GM12891 (cell line): ENCODE results near the gene DMRTC2.

Experiments used
- PAX5 ChIP-seq: IDR thresholded peaks from 2 replicates; pipeline ENCODE4 v1.6.1; 2011; ENCODE audit warnings: low read length, moderate library complexity, mild to moderate bottlenecking; ENCODE audit not compliant: insufficient read depth, severe bottlenecking
- POLR2A ChIP-seq: IDR thresholded peaks from 2 replicates; pipeline ENCODE4 v1.6.1; 2011; ENCODE audit warnings: low read depth, low read length, control low read depth
- POLR2AphosphoS5 ChIP-seq: IDR thresholded peaks from 2 replicates; pipeline ENCODE4 v1.6.1; 2011; ENCODE audit warnings: low read depth, low read length, control low read depth
- TAF1 ChIP-seq: IDR thresholded peaks from 2 replicates; pipeline ENCODE4 v1.6.1; 2011; ENCODE audit warnings: low read depth, low read length, control low read depth

DNA sequence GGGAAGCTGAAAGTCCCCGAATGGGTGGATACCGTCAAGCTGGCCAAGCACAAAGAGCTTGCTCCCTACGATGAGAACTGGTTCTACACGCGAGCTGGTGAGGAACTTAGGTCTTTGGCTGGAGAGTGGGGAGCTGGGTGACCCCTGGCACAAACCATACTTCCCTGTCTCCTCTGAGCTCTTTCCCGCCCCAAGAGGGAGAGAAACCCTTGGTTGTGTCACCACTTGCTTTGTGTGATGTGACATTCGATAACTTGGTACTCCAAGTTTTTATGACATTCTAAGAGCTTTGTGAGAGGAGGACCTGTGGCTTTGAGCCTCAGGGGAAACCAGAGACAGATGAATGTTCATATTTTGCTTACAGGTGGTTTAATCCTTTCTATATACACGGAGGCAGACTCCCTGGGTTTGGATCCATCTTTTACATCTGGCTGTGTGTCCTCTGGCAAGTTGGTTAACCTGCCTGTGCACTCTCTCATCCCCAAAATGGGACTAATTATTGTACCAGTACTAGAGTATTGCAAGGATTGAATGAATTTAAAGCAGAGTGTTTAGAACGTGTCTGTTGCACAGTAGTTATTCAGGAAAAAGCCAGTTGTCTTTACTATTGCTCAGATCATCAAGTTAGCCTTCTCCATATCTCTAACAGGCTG, 16.4 kb downstream of the DMRTC2 start:
- TF ChIP-seq POLR2A (no peak; the same call in 1 of the 2 replicates), POLR2AphosphoS5 (no peak), PAX5 (no peak), TAF1 (no peak; the same call in 1 of the 2 replicates)
